Neural cell (in vitro differentiated cells): ENCODE measurements around the gene TAS1R2. TPM values are rescaled to one million over a fixed set of nuclear protein-coding genes. Genes with fewer than 3 reads are reported as not detected.

Experiments used
- H2AFZ ChIP-seq: fragments of 200-600, 300-800 bp; sonication (generic), shearing (Covaris generic); 2 replicates; pipeline ENCODE4 v1.6.0; 2014; ENCODE audit warnings: low read depth, mild to moderate bottlenecking, antibody characterized with exemption, low read length, moderate library complexity
- H3F3A ChIP-seq: fragments of 200-600 bp; shearing (Covaris generic); 2 replicates; pipeline ENCODE4 v1.6.1; 2016; ENCODE audit warnings: mild to moderate bottlenecking, moderate library complexity, mixed read lengths, antibody characterized with exemption, low read length; ENCODE audit not compliant: insufficient read depth, poor library complexity, severe bottlenecking
- H3K27ac ChIP-seq: fragments of 200-600, 300-800 bp; sonication (generic), shearing (Covaris generic); 2 replicates; pipeline ENCODE4 v1.5.1; 2014; ENCODE audit warnings: mild to moderate bottlenecking, low read length, moderate library complexity
- H3K27me3 ChIP-seq: fragments of 300-800, 200-600 bp; sonication (generic), shearing (Covaris generic); 2 replicates; pipeline ENCODE4 v1.6.0; 2014; ENCODE audit warnings: mild to moderate bottlenecking, low read depth, low read length, moderate library complexity; ENCODE audit not compliant: insufficient read depth
- H3K36me3 ChIP-seq: fragments of 300-800, 200-600 bp; sonication (generic), shearing (Covaris generic); 2 replicates; pipeline ENCODE4 v1.5.1; 2014; ENCODE audit warnings: mild to moderate bottlenecking, antibody characterized with exemption, low read length, moderate library complexity; ENCODE audit not compliant: insufficient read depth
- H3K4me2 ChIP-seq: fragments of 300-800, 200-600 bp; sonication (generic), shearing (Covaris generic); 2 replicates; pipeline ENCODE4 v1.6.0; 2014; ENCODE audit warnings: mild to moderate bottlenecking, low read length
- H3K4me3 ChIP-seq: fragments of 300-800, 200-600 bp; sonication (generic), shearing (Covaris generic); 2 replicates; pipeline ENCODE4 v1.5.1; 2014; ENCODE audit warnings: mild to moderate bottlenecking, low read length, moderate library complexity
- H3K79me2 ChIP-seq: fragments of 200-600 bp; shearing (Covaris generic); replicated peaks from 2 replicates; pipeline ENCODE4 v1.6.0; 2014; ENCODE audit warnings: mild to moderate bottlenecking, low read length, moderate library complexity; ENCODE audit not compliant: insufficient read depth
- H3K9ac ChIP-seq: fragments of 300-800, 200-600 bp; sonication (generic), shearing (Covaris generic); 2 replicates; pipeline ENCODE4 v1.6.1; 2016; ENCODE audit warnings: mild to moderate bottlenecking, low read length, mixed read lengths
- H3K9me2 ChIP-seq: fragments of 200-600 bp; shearing (Covaris generic); 2 replicates; pipeline ENCODE4 v1.6.1; 2016; ENCODE audit warnings: mild to moderate bottlenecking, low read length, mixed read lengths; ENCODE audit not compliant: insufficient read depth
- H3K9me3 ChIP-seq: fragments of 200-600, 300-800 bp; sonication (generic), shearing (Covaris generic); 2 replicates; pipeline ENCODE4 v1.6.1; 2016; ENCODE audit warnings: mild to moderate bottlenecking, mixed run types, low read length, moderate library complexity, mixed read lengths
- H4K20me1 ChIP-seq: fragments of 200-600 bp; shearing (Covaris generic); 2 replicates; pipeline ENCODE4 v1.6.1; 2016; ENCODE audit warnings: mild to moderate bottlenecking, mixed run types; ENCODE audit not compliant: insufficient read depth
- CTCF ChIP-seq: fragments of 450-650 bp; IDR thresholded peaks from 2 replicates; pipeline ENCODE4 v1.5.1; 2014; ENCODE audit warnings: antibody characterized with exemption, mild to moderate bottlenecking, moderate library complexity; ENCODE audit not compliant: poor library complexity, severe bottlenecking
- EP300 ChIP-seq: fragments of 450-650 bp; conservative IDR thresholded peaks from 2 replicates; pipeline ENCODE4 v1.6.1; 2014; ENCODE audit warnings: antibody characterized with exemption, mild to moderate bottlenecking, moderate library complexity; ENCODE audit not compliant: poor library complexity, severe bottlenecking
- EZH2 ChIP-seq: fragments of 200-600, 300-800 bp; shearing (Covaris generic), sonication (generic); IDR thresholded peaks from 2 replicates; pipeline ENCODE4 v1.6.1; 2014; ENCODE audit warnings: antibody characterized with exemption, low read length, borderline replicate concordance, mild to moderate bottlenecking; ENCODE audit not compliant: insufficient read depth, poor library complexity, severe bottlenecking
- MXI1 ChIP-seq: fragments of 450-650 bp; conservative IDR thresholded peaks from 2 replicates; pipeline ENCODE4 v1.6.1; 2014; ENCODE audit warnings: antibody characterized with exemption, mild to moderate bottlenecking; ENCODE audit not compliant: poor library complexity, severe bottlenecking
- POLR2AphosphoS5 ChIP-seq: IDR thresholded peaks from 2 replicates; pipeline ENCODE4 v1.6.1; 2012
- RAD21 ChIP-seq: fragments of 450-650 bp; conservative IDR thresholded peaks from 2 replicates; pipeline ENCODE4 v1.6.1; 2014; ENCODE audit warnings: antibody characterized with exemption, mild to moderate bottlenecking, moderate library complexity
- REST ChIP-seq: IDR thresholded peaks from 2 replicates; pipeline ENCODE4 v1.6.1; 2012; ENCODE audit warnings: borderline replicate concordance
- SMC3 ChIP-seq: fragments of 450-650 bp; conservative IDR thresholded peaks from 2 replicates; pipeline ENCODE4 v1.6.1; 2014; ENCODE audit warnings: antibody characterized with exemption, mild to moderate bottlenecking, moderate library complexity; ENCODE audit not compliant: poor library complexity
- TAF1 ChIP-seq: IDR thresholded peaks from 2 replicates; pipeline ENCODE4 v1.6.1; 2012; ENCODE audit warnings: low read depth
- polyA plus RNA-seq: library from polyadenylated mRNA; depleted of rRNA; stranded (reverse); fragments of >200 nt; gene quantifications from 2 replicates; pipeline ENCODE4 v1.2.3, GENCODE V29; 2014

The TAS1R2 gene
- polyA plus RNA-seq, 1 donor from 2014 or later = not detected

DNA sequence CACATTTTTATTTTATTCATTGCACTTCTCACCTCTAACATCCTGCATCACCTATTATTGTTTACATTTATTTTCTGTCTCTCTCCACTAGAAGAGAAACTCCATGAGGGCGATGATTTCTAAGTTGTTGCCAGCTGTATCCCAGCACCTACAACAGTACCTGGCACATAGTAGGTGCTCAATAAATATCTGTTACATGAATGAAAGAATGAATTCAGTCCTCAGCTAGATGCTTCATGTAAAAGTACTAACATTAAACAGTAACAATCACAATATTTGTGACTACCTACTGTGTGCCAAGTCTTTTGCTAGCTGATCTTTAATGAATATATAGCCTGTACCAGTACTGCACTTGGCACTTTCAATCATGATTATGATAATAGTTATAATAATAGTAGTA, 3.0 kb downstream of the TAS1R2 start:
- H4K20me1 ChIP-seq = no peaks in the 10 kb centered on the region
- H3K27ac ChIP-seq = no peak overlapping the region
- no peak overlapping the region for H3K9ac ChIP-seq
- H2AFZ ChIP-seq = no peak overlapping the region
- H3F3A ChIP-seq = no peaks in the 10 kb centered on the region
- H3K4me3 ChIP-seq = no peak overlapping the region
- no peak overlapping the region for H3K4me2 ChIP-seq
- no peaks in the 10 kb centered on the region for H3K36me3 ChIP-seq
- H3K27me3 ChIP-seq = no peaks in the 10 kb centered on the region
- TF ChIP-seq SMC3 (no peak), POLR2AphosphoS5 (no peak), TAF1 (no peak), REST (no peak), RAD21 (no peak)
- no peaks in the 10 kb centered on the region for H3K9me2 ChIP-seq
- H3K79me2 ChIP-seq = no peaks in the 10 kb centered on the region
- H3K9me3 ChIP-seq = no peaks in the 10 kb centered on the region

DNA sequence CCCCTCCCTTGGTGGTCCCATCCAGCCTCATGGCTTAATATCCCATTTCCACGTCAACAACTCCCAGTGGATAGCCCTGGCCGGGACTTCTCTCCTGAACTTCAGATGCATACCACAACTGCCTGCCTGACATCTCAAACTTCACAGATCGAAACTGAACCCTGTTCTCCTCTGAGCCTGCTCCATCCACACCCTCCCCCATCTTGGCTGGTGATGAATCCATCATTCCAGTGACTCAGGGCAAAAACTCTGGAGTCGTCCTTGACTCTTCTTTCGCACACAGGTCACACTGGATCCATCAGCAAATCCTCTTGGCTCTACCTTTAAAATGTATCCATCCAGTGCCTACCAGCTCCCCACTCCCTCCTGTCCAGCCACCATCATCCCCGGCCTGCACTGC, 3.9 kb downstream of the TAS1R2 start:
- TF ChIP-seq SMC3 (no peak), EZH2 (no peak), CTCF (no peak), RAD21 (no peak), TAF1 (no peak), MXI1 (no peak), POLR2AphosphoS5 (no peak), EP300 (no peak), REST (no peak)
- Histone ChIP-seq H2AFZ (no peak overlapping the region), H3K4me2 (no peak overlapping the region), H3K4me3 (no peak overlapping the region), H3K9me3 (no peaks in the 10 kb centered on the region), H3K9me2 (no peaks in the 10 kb centered on the region), H3K36me3 (no peaks in the 10 kb centered on the region), H3K79me2 (no peaks in the 10 kb centered on the region), H4K20me1 (no peaks in the 10 kb centered on the region), H3K9ac (no peak overlapping the region), H3F3A (no peaks in the 10 kb centered on the region), H3K27me3 (no peaks in the 10 kb centered on the region), H3K27ac (no peak overlapping the region)
